GM12878 (cell line): Measurements from ENCODE around the gene CD3E. TPM values are rescaled to one million over a fixed set of nuclear protein-coding genes. Genes with fewer than 3 reads are reported as not detected.

ENCODE experiments used
- ATAC-seq: fragments of 200-7000 bp; cut with Tn5 transposase; 3 replicates; pipeline ENCODE4 v1.9.1; 2020; ENCODE audit warnings: mild to moderate bottlenecking, moderate library complexity
- BruUV-seq: library from RNA; stranded (reverse); fragments of 400-500 nt; replicated peaks from 2 replicates; lab custom pipeline; 2021; lab: Mats Ljungman, UMichigan
- CTCF ChIA-PET: fragments of 300-600 bp; sonication (Branson Sonifier 250); formaldehyde crosslinking; extraction: SDS; loops from one replicate; lab custom pipeline; 2021; ENCODE audit warnings: inconsistent platforms; lab: Yijun Ruan, JAX
- POLR2A ChIA-PET: fragments of 350-600 bp; formaldehyde crosslinking; extraction: SDS; loops from one replicate; lab custom pipeline; 2021; ENCODE audit warnings: inconsistent platforms; lab: Charles Lee
- RAD21 ChIA-PET: fragments of 300-600 bp; sonication (Branson Sonifier 250); formaldehyde crosslinking; loops from one replicate; lab custom pipeline; 2023; ENCODE audit warnings: antibody characterized with exemption; ENCODE audit not compliant: unreplicated experiment; lab: Charles Lee
- SMC1A ChIA-PET: fragments of 300-600 bp; sonication (Branson Sonifier 250); formaldehyde crosslinking; loops from one replicate; lab custom pipeline; 2023; ENCODE audit not compliant: unreplicated experiment, uncharacterized antibody; lab: Charles Lee
- DNase-seq: peaks from one replicate; pipeline ENCODE4 v3.0.0-alpha.2; 2011; ENCODE audit warnings: low read depth, low spot score
- FAIRE-seq: peaks from 3 replicates; lab custom pipeline; 2011; peaks lifted over from hg19 to GRCh38; lab: Jason Lieb, UNC
- H2AFZ ChIP-seq: 2 replicates; pipeline ENCODE4 v1.6.0; 2011; ENCODE audit warnings: low read depth, low read length, control low read depth; ENCODE audit not compliant: control insufficient read depth
- H3K27ac ChIP-seq: 2 replicates; pipeline ENCODE4 v1.5.1; 2011; ENCODE audit warnings: control low read depth; ENCODE audit not compliant: control insufficient read depth, insufficient read depth
- H3K27me3 ChIP-seq, 2 experiments: replicated peaks in 1 of 2; 2 replicates each; pipeline versions ENCODE4 v1.6.0 to v1.6.1; 2011; ENCODE audit warnings: low read length in 1 of 2; ENCODE audit not compliant: control insufficient read depth in 2 of 2, insufficient read depth in 2 of 2
- H3K36me3 ChIP-seq, 2 experiments: 2 replicates each; pipeline ENCODE4 v1.5.1; 2011; ENCODE audit warnings: low read length in 1 of 2; ENCODE audit not compliant: control insufficient read depth in 2 of 2, insufficient read depth in 2 of 2
- H3K4me1 ChIP-seq: 2 replicates; pipeline ENCODE4 v1.6.1; 2011; ENCODE audit warnings: mild to moderate bottlenecking, low read length, moderate library complexity, mixed read lengths; ENCODE audit not compliant: control insufficient read depth, insufficient read depth
- H3K4me2 ChIP-seq: 2 replicates; pipeline ENCODE4 v1.6.0; 2011; ENCODE audit warnings: control low read depth; ENCODE audit not compliant: control insufficient read depth, insufficient read depth
- H3K4me3 ChIP-seq: fragments of 200-600 bp; sonication (generic); 2 replicates; pipeline ENCODE4 v1.5.1; 2016
- H3K79me2 ChIP-seq: 2 replicates; pipeline ENCODE4 v1.6.0; 2011; ENCODE audit warnings: low read length; ENCODE audit not compliant: control insufficient read depth, insufficient read depth
- H3K9ac ChIP-seq: 2 replicates; pipeline ENCODE4 v1.8.0; 2011; ENCODE audit warnings: low read length, control low read depth, mixed read lengths; ENCODE audit not compliant: control insufficient read depth, insufficient read depth
- H3K9me3 ChIP-seq: replicated peaks from 3 replicates; pipeline ENCODE4 v1.5.1; 2011; ENCODE audit warnings: mild to moderate bottlenecking, low read length; ENCODE audit not compliant: control insufficient read depth, insufficient read depth
- H4K20me1 ChIP-seq: 2 replicates; pipeline ENCODE4 v1.6.0; 2011; ENCODE audit not compliant: control insufficient read depth, insufficient read depth
- BACH1 ChIP-seq: fragments of 450-650 bp; IDR thresholded peaks from 2 replicates; pipeline ENCODE4 v1.6.1; 2017; ENCODE audit warnings: mild to moderate bottlenecking, borderline replicate concordance
- BCLAF1 ChIP-seq: fragments of 450-650 bp; IDR thresholded peaks from 2 replicates; pipeline ENCODE4 v1.6.1; 2017; ENCODE audit warnings: antibody characterized with exemption, mild to moderate bottlenecking, moderate library complexity
- EGR1 ChIP-seq, 2 experiments: IDR thresholded peaks; 1 replicate in 1 of 2; 2 replicates in 1 of 2; pipeline ENCODE4 v1.6.1; 2011 to 2012; ENCODE audit warnings: low read depth in 2 of 2, low read length in 2 of 2, borderline replicate concordance in 1 of 2, mild to moderate bottlenecking in 1 of 2, moderate library complexity in 1 of 2
- EZH2 ChIP-seq: IDR thresholded peaks from 2 replicates; pipeline ENCODE4 v1.6.1; 2012; ENCODE audit warnings: low read depth, mild to moderate bottlenecking, control low read depth, inconsistent platforms, low read length, borderline replicate concordance; ENCODE audit not compliant: control insufficient read depth
- FOS ChIP-seq: IDR thresholded peaks from 3 replicates; pipeline ENCODE4 v1.6.1; 2011; ENCODE audit warnings: borderline replicate concordance; ENCODE audit not compliant: insufficient read length; ENCODE audit errors: extremely low read depth
- JUNB ChIP-seq: IDR thresholded peaks from 2 replicates; pipeline ENCODE4 v1.6.1; 2016; ENCODE audit warnings: antibody characterized with exemption, mild to moderate bottlenecking
- POLR2AphosphoS5 ChIP-seq: IDR thresholded peaks from 2 replicates; pipeline ENCODE4 v1.6.1; 2011; ENCODE audit warnings: mild to moderate bottlenecking, low read length, inconsistent platforms
- RAD21 ChIP-seq: IDR thresholded peaks from 2 replicates; pipeline ENCODE4 v1.6.1; 2011; ENCODE audit warnings: mild to moderate bottlenecking, low read depth, low read length, moderate library complexity; ENCODE audit not compliant: insufficient read depth
- SIX5 ChIP-seq: IDR thresholded peaks from 2 replicates; pipeline ENCODE4 v1.6.1; 2011; ENCODE audit warnings: mild to moderate bottlenecking, low read depth, low read length, moderate library complexity; ENCODE audit not compliant: severe bottlenecking
- SUPT20H ChIP-seq: IDR thresholded peaks from 2 replicates; pipeline ENCODE4 v1.6.1; 2011; ENCODE audit warnings: low read depth, mild to moderate bottlenecking, low read length, moderate library complexity, borderline replicate concordance; ENCODE audit not compliant: control insufficient read depth
- YY1 ChIP-seq: IDR thresholded peaks from 2 replicates; pipeline ENCODE4 v1.6.1; 2011; ENCODE audit warnings: low read depth, mild to moderate bottlenecking, low read length
- ZBED1 ChIP-seq: IDR thresholded peaks from 2 replicates; pipeline ENCODE4 v1.6.1; 2016; ENCODE audit warnings: borderline replicate concordance
- WGBS: methylation state at CpG from one replicate; pipeline ENCODE4 v1.1.6; 2016; ENCODE audit warnings: low lambda C conversion rate; ENCODE audit not compliant: insufficient replicate concordance, insufficient coverage; ENCODE audit errors: missing lambda C conversion rate; 5-methylcytosine and 5-hydroxymethylcytosine counted together
- in situ Hi-C: fragments of 300-500 bp; cut with MboI; formaldehyde crosslinking; loops from 9 replicates; pipeline ENCODE4 v1.14.3; 2018; ENCODE audit warnings: mixed read lengths
- intact Hi-C: fragments of 100-400 bp; cut with micrococcal nuclease; formaldehyde crosslinking; loops from one replicate; pipeline ENCODE4 v1.14.2; 2022; ENCODE audit not compliant: unreplicated experiment
- polyA plus RNA-seq, 11 experiments: library from polyadenylated mRNA; depleted of rRNA in 4 of 11; unstranded in 6 of 11; stranded (reverse) in 5 of 11; fragments of >200 nt; fragmentation: Nextera tagmentation in 4 of 11; fragmentation: Illumina TruSeq in 1 of 11; extraction: Ambion mirVana in 4 of 11; extraction: Trizol in 1 of 11; gene quantifications; 1 replicate in 1 of 11; 2 replicates in 10 of 11; pipeline versions ENCODE4 v1.2.1 to v1.2.3, GENCODE V29; 2011 to 2016; ENCODE audit warnings: inconsistent platforms in 2 of 11, missing spikeins in 2 of 11, low read depth in 1 of 11
- total RNA-seq, 4 experiments: library from RNA; depleted of rRNA in 3 of 4; stranded (reverse); fragments of >200 nt in 3 of 4; fragmentation: Illumina TruSeq in 1 of 4; extraction: Trizol in 1 of 4; gene quantifications; 2 replicates each; pipeline versions ENCODE4 v1.2.1 to v1.2.3, GENCODE V29; 2013 to 2021
- TF ChIP-seq, protein P1 (sequence below): fragments of 450-650 bp; IDR thresholded peaks from 2 replicates; pipeline ENCODE4 v1.6.1; 2017; ENCODE audit warnings: mild to moderate bottlenecking, low read depth, inconsistent platforms; ENCODE audit not compliant: poor library complexity, severe bottlenecking
- TF ChIP-seq, protein P2 (sequence below): IDR thresholded peaks from 2 replicates; pipeline ENCODE4 v1.6.1; 2012; ENCODE audit warnings: low read depth, low read length, improper control_type of control experiment

CD3E gene
- total and polyA plus RNA-seq, 10 of the 15 experiments (the other 5 are each of a cell fraction or from before 2014, with no cell fraction given) = 0.10 to 17.3 (median 3.8) TPM

GRCh38 chr11:118318124-118318523, 13.6 kb downstream of the CD3E start:
- no peaks in the 10 kb centered on the region for H4K20me1 ChIP-seq
- no peaks in the 10 kb centered on the region for H3K9me3 ChIP-seq
- ChIA-PET CTCF (interaction anchor here (0.7 kb wide), 1 partner anchor 641 kb away, joined by 3 read pairs; no protein-coding TSS in a partner anchor), POLR2A (interaction anchor here (0.6 kb wide), 1 partner anchor 92 kb away, joined by 3 read pairs; no protein-coding TSS in a partner anchor), SMC1A (interaction anchor here (0.5 to 1.1 kb wide), 4 partner anchors 23 to 460 kb away, joined by 3 to 5 read pairs (median 4); no protein-coding TSS in a partner anchor)
- H3K27ac ChIP-seq = no peak overlapping the region
- FAIRE-seq (no peak), DNase-seq (no peak), ATAC-seq (no peak)
- no peaks in the 10 kb centered on the region for H3K79me2 ChIP-seq
- H3K27me3 ChIP-seq = no peaks in the 10 kb centered on the region
- H3K4me1 ChIP-seq = peaks cover 31% of the 10 kb centered on the region
- WGBS = 32% methylated on average over 4 of the region's 4 CpGs
- H3K9ac ChIP-seq = no peak overlapping the region
- intact Hi-C loops = no loop called here
- BruUV-seq = no TSS peak
- H3K36me3 ChIP-seq = no peaks in the 10 kb centered on the region
- H3K4me2 ChIP-seq = no peak overlapping the region
- H2AFZ ChIP-seq = no peak overlapping the region
- no peak overlapping the region for H3K4me3 ChIP-seq
- TF ChIP-seq BACH1 = no peak
- TF ChIP-seq YY1 = no peak
- TF ChIP-seq POLR2AphosphoS5 = no peak
- no peak for TF ChIP-seq FOS
- TF ChIP-seq EGR1 (IDR thresholded peaks at IDR 0.05; ENCODE audit: borderline replicate concordance in 1 of 2, low read depth in 2 of 2, low read length in 2 of 2) = no peak
- TF ChIP-seq JUNB = no peak
- no peak for TF ChIP-seq SUPT20H
- TF ChIP-seq, protein P1, sequence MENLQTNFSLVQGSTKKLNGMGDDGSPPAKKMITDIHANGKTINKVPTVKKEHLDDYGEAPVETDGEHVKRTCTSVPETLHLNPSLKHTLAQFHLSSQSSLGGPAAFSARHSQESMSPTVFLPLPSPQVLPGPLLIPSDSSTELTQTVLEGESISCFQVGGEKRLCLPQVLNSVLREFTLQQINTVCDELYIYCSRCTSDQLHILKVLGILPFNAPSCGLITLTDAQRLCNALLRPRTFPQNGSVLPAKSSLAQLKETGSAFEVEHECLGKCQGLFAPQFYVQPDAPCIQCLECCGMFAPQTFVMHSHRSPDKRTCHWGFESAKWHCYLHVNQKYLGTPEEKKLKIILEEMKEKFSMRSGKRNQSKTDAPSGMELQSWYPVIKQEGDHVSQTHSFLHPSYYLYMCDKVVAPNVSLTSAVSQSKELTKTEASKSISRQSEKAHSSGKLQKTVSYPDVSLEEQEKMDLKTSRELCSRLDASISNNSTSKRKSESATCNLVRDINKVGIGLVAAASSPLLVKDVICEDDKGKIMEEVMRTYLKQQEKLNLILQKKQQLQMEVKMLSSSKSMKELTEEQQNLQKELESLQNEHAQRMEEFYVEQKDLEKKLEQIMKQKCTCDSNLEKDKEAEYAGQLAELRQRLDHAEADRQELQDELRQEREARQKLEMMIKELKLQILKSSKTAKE = no peak
- no peak for TF ChIP-seq RAD21
- TF ChIP-seq BCLAF1 = no peak
- TF ChIP-seq, protein P2, sequence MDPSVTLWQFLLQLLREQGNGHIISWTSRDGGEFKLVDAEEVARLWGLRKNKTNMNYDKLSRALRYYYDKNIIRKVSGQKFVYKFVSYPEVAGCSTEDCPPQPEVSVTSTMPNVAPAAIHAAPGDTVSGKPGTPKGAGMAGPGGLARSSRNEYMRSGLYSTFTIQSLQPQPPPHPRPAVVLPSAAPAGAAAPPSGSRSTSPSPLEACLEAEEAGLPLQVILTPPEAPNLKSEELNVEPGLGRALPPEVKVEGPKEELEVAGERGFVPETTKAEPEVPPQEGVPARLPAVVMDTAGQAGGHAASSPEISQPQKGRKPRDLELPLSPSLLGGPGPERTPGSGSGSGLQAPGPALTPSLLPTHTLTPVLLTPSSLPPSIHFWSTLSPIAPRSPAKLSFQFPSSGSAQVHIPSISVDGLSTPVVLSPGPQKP = no peak
- no peak for TF ChIP-seq ZBED1
- no peak for TF ChIP-seq EZH2
- TF ChIP-seq SIX5 = no peak
- TF ChIP-seq, all 136 proteins: peak for 0
- in situ Hi-C loops = no loop called here
- RAD21 ChIA-PET = interaction anchor here (0.6 to 1.3 kb wide), 3 partner anchors 14 to 27 kb away, joined by 3 to 4 read pairs (median 3); no protein-coding TSS in a partner anchor
